ENCODE data around the gene NOTCH1. TPM values are rescaled to one million over a fixed set of nuclear protein-coding genes. Genes with fewer than 3 reads are reported as not detected.

The NOTCH1 gene
- total and polyA plus RNA-seq, 2 of the 8 experiments (the other 6 are each of a cell fraction or from before 2014, with no cell fraction given), result 6.9 to 55.6 TPM

GRCh38 chr9:136554870-136555269 is 9.0 kb upstream of the NOTCH1 start:
- Histone ChIP-seq H2BK15ac (ENCODE audit: low read length) (peak overlapping the region; percentile 83), H3K4me2 (ENCODE audit: insufficient read depth in 1 of 2, low read depth in 2 of 2, low read length in 2 of 2) (no peak overlapping the region), H2BK120ac (replicated peaks; ENCODE audit: low read depth, low read length) (no peak overlapping the region), H3K56ac (replicated peaks; ENCODE audit: insufficient read length, low read depth, low read length) (no peak overlapping the region), H3K18ac (ENCODE audit: extremely low read depth, low read length) (0 out of 2 replicates have a peak overlapping the region, but pooled peaks have one; percentile 51), H3K79me1 (ENCODE audit: low read depth, low read length) (no peaks in the 10 kb centered on the region), H3K79me2 (ENCODE audit: control insufficient read depth in 1 of 2, insufficient read depth in 2 of 2, low read length in 2 of 2) (no peaks in the 10 kb centered on the region), H2AFZ (ENCODE audit: low read length) (no peak overlapping the region), H4K8ac (ENCODE audit: extremely low read depth, insufficient read depth, low read length) (no peak overlapping the region), H3K4me3 (ENCODE audit: extremely low read depth in 1 of 4, insufficient read depth in 2 of 4, low read depth in 3 of 4, low read length in 4 of 4) (no peak overlapping the region), H2BK20ac (ENCODE audit: low read length) (peak overlapping the region; percentile 66; the same call in 1 of the 2 replicates), H3K9me3 (ENCODE audit: insufficient read depth in 2 of 2, low read depth in 1 of 2, low read length in 1 of 2) (peaks cover 10 to 14% of the 10 kb centered on the region in 2 experiments), H3K14ac (ENCODE audit: insufficient read length) (no peak overlapping the region), H3K4me1 (replicated peaks in 1 of 4; ENCODE audit: control insufficient read depth in 3 of 4, insufficient read depth in 4 of 4, low read length in 3 of 4) (peaks cover 3 to 26% (median 13%) of the 10 kb centered on the region in 4 experiments), H3K23me2 (ENCODE audit: low read depth, low read length) (no peaks in the 10 kb centered on the region), H2AK5ac (ENCODE audit: low read depth, low read length) (no peak overlapping the region), H2BK12ac (ENCODE audit: low read depth, low read length) (peak overlapping the region; percentile 86), H3K36me3 (ENCODE audit: control insufficient read depth in 2 of 4, insufficient read depth in 4 of 4, low read length in 3 of 4) (no peaks in the 10 kb centered on the region), H3K23ac (ENCODE audit: insufficient read length) (no peak overlapping the region), H3K9ac (replicated peaks in 1 of 4; ENCODE audit: extremely low read depth in 1 of 4, low read depth in 3 of 4, low read length in 3 of 4) (no peak overlapping the region), H4K20me1 (replicated peaks in 1 of 2; ENCODE audit: control insufficient read depth in 1 of 2, insufficient read depth in 2 of 2, low read length in 2 of 2) (no peaks in the 10 kb centered on the region), H4K91ac (replicated peaks; ENCODE audit: insufficient read length, low read length) (no peak overlapping the region), H4K5ac (ENCODE audit: insufficient read length, low read depth, low read length) (no peak overlapping the region), H3K4ac (replicated peaks; ENCODE audit: insufficient read length, low read depth, low read length) (no peak overlapping the region), H3K27me3 (replicated peaks in 1 of 4; ENCODE audit: control insufficient read depth in 3 of 4, extremely low read depth in 1 of 4, insufficient read depth in 3 of 4, low read length in 3 of 4) (peaks cover 0 to 2% (median 0%) of the 10 kb centered on the region in 4 experiments; a peak in 3 of 7 replicates), H3K27ac (ENCODE audit: low read depth, low read length) (no peak overlapping the region), H2BK5ac (ENCODE audit: low read depth, low read length) (peak overlapping the region; percentile 71; the same call in 1 of the 2 replicates)
- WGBS, 2 experiments (ENCODE audit: extremely low coverage in 1 of 2, insufficient coverage in 1 of 2, insufficient read length in 1 of 2, insufficient replicate concordance in 2 of 2, low coverage in 1 of 2, low lambda C conversion rate in 2 of 2, missing lambda C conversion rate in 1 of 2), result 86% methylated on average over 19 of the region's 19 CpGs; no CpG with 5 or more reads in 1 of the 2 experiments
- CTCF ChIA-PET (ENCODE audit: partially characterized antibody), result interaction anchor here (1.0 to 2.8 kb wide), 5 partner anchors 10 to 72 kb away, joined by 3 to 9 read pairs (median 3); no protein-coding TSS in a partner anchor
- FAIRE-seq (no peak), DNase-seq (ENCODE audit: low read depth in 1 of 2, low spot score in 2 of 2) (no peak)
- TF ChIP-seq CTCF (IDR thresholded peaks at IDR 0.05; ENCODE audit: control extremely low read depth in 1 of 3, insufficient read depth in 1 of 3, low read depth in 1 of 3, low read length in 3 of 3), result no peak
- no peak for TF ChIP-seq POU5F1 (IDR thresholded peaks at IDR 0.05; ENCODE audit: low read depth, low read length)
- TF ChIP-seq SRF (IDR thresholded peaks at IDR 0.05; ENCODE audit: low read depth, low read length), result no peak
- no peak for TF ChIP-seq USF2 (IDR thresholded peaks at IDR 0.05; ENCODE audit: low read length)
- TF ChIP-seq TBP (IDR thresholded peaks at IDR 0.05; ENCODE audit: low read depth, low read length), result no peak
- TF ChIP-seq YY1 (IDR thresholded peaks at IDR 0.05; ENCODE audit: low read depth, low read length), result no peak
- TF ChIP-seq GTF2F1 (IDR thresholded peaks at IDR 0.05; ENCODE audit: borderline replicate concordance, low read depth, low read length), result no peak
- POLR2A ChIA-PET (ENCODE audit: partially characterized antibody), result interaction anchor here (1.1 to 1.3 kb wide), 3 partner anchors 9 to 69 kb away, joined by 3 to 4 read pairs (median 3); partner anchors contain the start of gene NOTCH1
